DND-41 (cell line): Measurements from ENCODE around the gene PIF1.

Experiments
- ATAC-seq: fragments of 200-7000 bp; cut with Tn5 transposase; 3 replicates; pipeline ENCODE4 v1.9.1; 2021; ENCODE audit warnings: low read depth; ENCODE audit not compliant: insufficient read depth
- DNase-seq: peaks from one replicate; pipeline ENCODE4 v3.0.0-alpha.2; 2020
- H2AFZ ChIP-seq: 2 replicates; pipeline ENCODE4 v1.6.0; 2012; ENCODE audit warnings: low read depth, low read length
- H3K27ac ChIP-seq: 2 replicates; pipeline ENCODE4 v1.5.1; 2012; ENCODE audit warnings: low read length, inconsistent platforms
- H3K27me3 ChIP-seq: fragments of 200-600 bp; sonication (generic); 2 replicates; pipeline ENCODE4 v1.6.0; 2012; ENCODE audit warnings: low read length, mild to moderate bottlenecking, inconsistent platforms; ENCODE audit not compliant: insufficient read depth, poor library complexity
- H3K36me3 ChIP-seq: 2 replicates; pipeline ENCODE4 v1.5.1; 2012; ENCODE audit warnings: low read length, inconsistent platforms; ENCODE audit not compliant: insufficient read depth
- H3K4me1 ChIP-seq: 2 replicates; pipeline ENCODE4 v1.5.1; 2012; ENCODE audit warnings: mild to moderate bottlenecking, low read length; ENCODE audit not compliant: insufficient read depth
- H3K4me2 ChIP-seq: 2 replicates; pipeline ENCODE4 v1.6.0; 2012; ENCODE audit warnings: mild to moderate bottlenecking, moderate library complexity, low read length, inconsistent platforms; ENCODE audit not compliant: insufficient read depth
- H3K4me3 ChIP-seq, 2 experiments: fragments of 200-600 bp in 1 of 2; shearing (Covaris generic) in 1 of 2; 2 replicates each; pipeline ENCODE4 v1.5.1; 2012 to 2016; ENCODE audit warnings: inconsistent platforms in 2 of 2, low read length in 2 of 2, mild to moderate bottlenecking in 2 of 2, low read depth in 1 of 2, moderate library complexity in 1 of 2
- H3K79me2 ChIP-seq: 2 replicates; pipeline ENCODE4 v1.6.0; 2012; ENCODE audit warnings: low read length, inconsistent platforms; ENCODE audit not compliant: insufficient read depth
- H3K9ac ChIP-seq: 2 replicates; pipeline ENCODE4 v1.6.0; 2012; ENCODE audit warnings: low read depth, mild to moderate bottlenecking, inconsistent platforms, low read length, moderate library complexity
- H3K9me3 ChIP-seq: 2 replicates; pipeline ENCODE4 v1.5.1; 2012; ENCODE audit warnings: low read length, moderate library complexity, mild to moderate bottlenecking, inconsistent platforms; ENCODE audit not compliant: insufficient read depth, severe bottlenecking
- H4K20me1 ChIP-seq: 2 replicates; pipeline ENCODE4 v1.6.0; 2012; ENCODE audit warnings: low read length; ENCODE audit not compliant: insufficient read depth
- EZH2 ChIP-seq: IDR thresholded peaks from 3 replicates; pipeline ENCODE4 v1.6.1; 2012; ENCODE audit warnings: borderline replicate concordance, low read depth, mild to moderate bottlenecking, moderate library complexity, low read length, inconsistent platforms; ENCODE audit not compliant: severe bottlenecking
- TF ChIP-seq, protein P1 (sequence below): IDR thresholded peaks from 2 replicates; pipeline ENCODE4 v1.5.1; 2012; ENCODE audit warnings: borderline replicate concordance, low read length, moderate library complexity, mild to moderate bottlenecking; ENCODE audit not compliant: poor library complexity, severe bottlenecking; ENCODE audit errors: extremely low read depth

The PIF1 gene

DNA sequence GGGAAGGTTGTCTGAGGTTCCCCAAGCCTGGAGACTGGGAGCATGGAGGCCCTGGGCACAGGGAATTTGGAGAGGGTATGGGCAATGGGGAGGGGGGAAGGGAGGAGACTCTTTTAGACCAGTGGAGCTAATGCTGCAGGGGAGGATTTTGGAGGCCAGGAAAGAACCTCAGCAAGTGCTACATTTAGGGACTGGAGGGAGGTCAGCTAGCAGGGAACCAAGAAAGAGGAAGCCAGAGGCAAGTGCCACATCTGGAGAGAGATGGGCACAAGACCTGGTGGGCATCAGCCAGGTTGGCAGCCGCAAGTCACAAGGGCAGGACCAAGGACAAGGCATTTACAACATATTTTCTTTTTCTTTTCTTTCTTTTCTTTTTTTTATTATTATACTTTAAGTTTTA, 37.0 kb upstream of the PIF1 start:
- ATAC-seq (no peak), DNase-seq (no peak)
- Histone ChIP-seq H3K9me3 (no peaks in the 10 kb centered on the region), H2AFZ (no peak overlapping the region), H3K4me3 (no peak overlapping the region), H3K27me3 (no peaks in the 10 kb centered on the region), H3K27ac (no peak overlapping the region), H3K9ac (no peak overlapping the region), H3K36me3 (peaks cover 26% of the 10 kb centered on the region), H3K4me1 (no peaks in the 10 kb centered on the region), H4K20me1 (0 out of 2 replicates have a peak, but pooled peaks cover 4% of the 10 kb centered on the region), H3K4me2 (no peak overlapping the region), H3K79me2 (no peaks in the 10 kb centered on the region)
- TF ChIP-seq, protein P1, sequence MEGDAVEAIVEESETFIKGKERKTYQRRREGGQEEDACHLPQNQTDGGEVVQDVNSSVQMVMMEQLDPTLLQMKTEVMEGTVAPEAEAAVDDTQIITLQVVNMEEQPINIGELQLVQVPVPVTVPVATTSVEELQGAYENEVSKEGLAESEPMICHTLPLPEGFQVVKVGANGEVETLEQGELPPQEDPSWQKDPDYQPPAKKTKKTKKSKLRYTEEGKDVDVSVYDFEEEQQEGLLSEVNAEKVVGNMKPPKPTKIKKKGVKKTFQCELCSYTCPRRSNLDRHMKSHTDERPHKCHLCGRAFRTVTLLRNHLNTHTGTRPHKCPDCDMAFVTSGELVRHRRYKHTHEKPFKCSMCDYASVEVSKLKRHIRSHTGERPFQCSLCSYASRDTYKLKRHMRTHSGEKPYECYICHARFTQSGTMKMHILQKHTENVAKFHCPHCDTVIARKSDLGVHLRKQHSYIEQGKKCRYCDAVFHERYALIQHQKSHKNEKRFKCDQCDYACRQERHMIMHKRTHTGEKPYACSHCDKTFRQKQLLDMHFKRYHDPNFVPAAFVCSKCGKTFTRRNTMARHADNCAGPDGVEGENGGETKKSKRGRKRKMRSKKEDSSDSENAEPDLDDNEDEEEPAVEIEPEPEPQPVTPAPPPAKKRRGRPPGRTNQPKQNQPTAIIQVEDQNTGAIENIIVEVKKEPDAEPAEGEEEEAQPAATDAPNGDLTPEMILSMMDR: no peak
- no peak for TF ChIP-seq EZH2

DNA sequence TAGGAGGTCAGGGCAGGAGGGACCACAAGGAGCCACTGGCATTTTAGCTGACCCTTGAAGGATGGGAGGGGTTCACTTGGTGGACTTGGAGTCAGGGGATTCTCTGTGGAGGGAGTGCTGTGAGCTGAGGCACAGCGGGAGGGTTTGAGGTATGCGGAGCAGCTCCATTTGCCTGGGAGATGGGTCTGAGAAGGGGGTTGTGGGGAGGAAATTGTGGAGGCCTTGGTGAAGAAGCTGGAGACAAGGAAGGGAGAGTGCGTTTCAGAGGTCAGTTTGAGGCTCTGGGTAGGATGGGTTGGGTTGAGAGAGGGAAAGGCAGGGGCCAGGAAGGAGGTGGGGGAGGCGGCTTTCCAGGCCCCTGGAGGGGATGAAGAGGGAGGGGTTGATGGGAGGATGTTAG, 36.5 kb upstream of the PIF1 start:
- Histone ChIP-seq H3K9ac (no peak overlapping the region), H3K79me2 (no peaks in the 10 kb centered on the region), H3K27me3 (no peaks in the 10 kb centered on the region), H3K4me1 (no peaks in the 10 kb centered on the region), H3K4me3 (no peak overlapping the region), H4K20me1 (0 out of 2 replicates have a peak, but pooled peaks cover 4% of the 10 kb centered on the region), H3K36me3 (peaks cover 27% of the 10 kb centered on the region), H3K4me2 (no peak overlapping the region), H3K9me3 (no peaks in the 10 kb centered on the region), H3K27ac (no peak overlapping the region), H2AFZ (no peak overlapping the region)
- ATAC-seq (no peak), DNase-seq (no peak)
- TF ChIP-seq, protein P1: no peak
- TF ChIP-seq EZH2: no peak

DNA sequence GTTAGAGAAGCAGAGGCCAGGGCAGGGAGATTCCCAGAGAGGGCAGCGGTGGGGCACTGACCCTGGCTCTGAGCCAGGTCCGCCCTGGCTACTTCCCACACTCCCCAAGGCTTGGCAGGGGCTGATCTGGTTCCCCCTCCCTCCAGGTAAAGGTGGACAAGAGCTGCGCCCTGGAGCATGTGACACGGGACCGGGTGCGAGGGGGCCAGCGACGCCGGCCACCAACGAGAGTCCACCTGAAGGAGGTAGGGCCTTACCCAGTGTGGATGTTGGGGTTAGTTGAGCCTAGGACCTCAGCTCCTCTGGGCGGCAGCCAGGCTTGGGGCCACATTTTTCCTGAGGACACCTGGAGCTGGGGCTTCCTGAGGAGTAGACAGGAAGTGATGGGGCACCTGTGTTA, 35.9 kb upstream of the PIF1 start:
- no peak for TF ChIP-seq EZH2
- TF ChIP-seq, protein P1: no peak
- Histone ChIP-seq H3K27ac (no peak overlapping the region), H3K79me2 (no peaks in the 10 kb centered on the region), H3K9ac (no peak overlapping the region), H3K4me3 (no peak overlapping the region), H3K36me3 (peaks cover 31% of the 10 kb centered on the region), H3K9me3 (no peaks in the 10 kb centered on the region), H3K4me2 (no peak overlapping the region), H3K27me3 (no peaks in the 10 kb centered on the region), H4K20me1 (0 out of 2 replicates have a peak, but pooled peaks cover 4% of the 10 kb centered on the region), H2AFZ (no peak overlapping the region), H3K4me1 (no peaks in the 10 kb centered on the region)
- DNase-seq: no peak
- no peak for ATAC-seq

DNA sequence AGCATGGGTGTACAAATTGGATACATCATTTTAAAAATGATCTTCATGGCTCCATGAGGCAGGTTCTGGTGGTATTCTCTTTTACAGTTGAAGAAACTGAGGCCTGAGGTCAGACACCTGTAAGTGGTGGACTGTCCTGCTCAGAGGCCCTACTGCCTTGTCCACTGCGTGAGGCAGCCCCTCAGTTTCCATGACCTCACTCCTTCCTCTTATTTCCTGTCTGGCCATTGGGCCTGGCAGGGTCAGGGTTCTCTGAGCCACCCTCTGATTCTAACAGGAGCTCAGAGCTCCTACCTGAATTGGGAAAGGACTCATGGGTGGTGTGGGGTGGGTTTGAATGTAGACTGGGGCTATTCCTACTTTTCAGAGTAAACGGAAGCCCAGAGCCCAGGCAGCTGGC, 33.8 kb upstream of the PIF1 start:
- ATAC-seq (no peak), DNase-seq (no peak)
- TF ChIP-seq EZH2: no peak
- TF ChIP-seq, protein P1: no peak
- H3K9me3 ChIP-seq: no peaks in the 10 kb centered on the region
- H2AFZ ChIP-seq: no peak overlapping the region
- H3K79me2 ChIP-seq: no peaks in the 10 kb centered on the region
- no peak overlapping the region for H3K9ac ChIP-seq
- no peaks in the 10 kb centered on the region for H3K27me3 ChIP-seq
- 0 out of 2 replicates have a peak, but pooled peaks cover 4% of the 10 kb centered on the region for H4K20me1 ChIP-seq
- H3K36me3 ChIP-seq: peaks cover 51% of the 10 kb centered on the region
- no peaks in the 10 kb centered on the region for H3K4me1 ChIP-seq
- no peak overlapping the region for H3K4me3 ChIP-seq
- no peak overlapping the region for H3K27ac ChIP-seq
- H3K4me2 ChIP-seq: no peak overlapping the region
